ENCODE results near the gene NIPAL3.

Gene NIPAL3

DNA sequence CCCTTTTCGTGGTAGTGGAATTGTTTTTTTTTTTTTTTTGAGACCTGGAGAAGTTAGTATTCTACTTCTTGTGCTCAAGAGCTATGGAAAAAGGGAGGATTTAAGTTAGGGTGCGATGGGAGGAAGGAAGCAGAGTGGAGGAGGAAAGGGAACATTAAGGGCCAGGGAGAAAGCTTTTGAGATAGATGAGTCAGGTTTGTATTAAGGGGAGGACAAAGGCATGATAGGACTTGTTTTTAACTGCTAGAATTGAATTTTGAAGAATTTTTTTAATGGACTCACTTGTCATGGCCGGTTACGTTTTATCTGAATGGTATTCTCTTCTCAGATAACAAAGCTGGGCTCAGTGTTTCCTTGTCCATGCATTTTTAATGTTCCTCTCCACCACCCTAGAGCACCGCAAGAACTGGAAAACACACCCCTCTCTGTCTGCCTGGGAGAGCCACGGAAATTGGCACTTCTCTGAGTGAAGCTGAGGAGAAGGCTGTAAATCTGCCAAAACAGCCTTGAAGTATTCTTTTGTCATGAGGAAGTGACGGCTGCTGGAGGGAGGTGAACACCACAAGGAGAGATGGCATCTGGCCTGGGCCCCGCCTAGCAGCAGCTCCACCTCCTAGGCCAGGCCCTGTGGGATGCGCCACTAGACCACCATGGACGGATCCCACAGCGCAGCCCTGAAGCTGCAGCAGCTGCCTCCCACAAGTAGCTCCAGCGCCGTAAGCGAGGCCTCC is 3.5 kb downstream of the NIPAL3 start:
- no peak for DNase-seq (ENCODE audit: insufficient read length, low spot score)
- no peak for TF ChIP-seq PAX5 (IDR thresholded peaks at IDR 0.05; ENCODE audit: insufficient read depth, low read length, severe bottlenecking)
- no peak for TF ChIP-seq POU2F2 (IDR thresholded peaks at IDR 0.05; ENCODE audit: low read depth, low read length)
- TF ChIP-seq POLR2AphosphoS5 (IDR thresholded peaks at IDR 0.05; ENCODE audit: low read depth, low read length): no peak
- TF ChIP-seq POLR2A (IDR thresholded peaks at IDR 0.05; ENCODE audit: low read depth, low read length): no peak
- TF ChIP-seq TAF1 (IDR thresholded peaks at IDR 0.05; ENCODE audit: low read depth, low read length): no peak
- TF ChIP-seq SPI1 (IDR thresholded peaks at IDR 0.05; ENCODE audit: low read depth, low read length): no peak
- no peak for FAIRE-seq

DNA sequence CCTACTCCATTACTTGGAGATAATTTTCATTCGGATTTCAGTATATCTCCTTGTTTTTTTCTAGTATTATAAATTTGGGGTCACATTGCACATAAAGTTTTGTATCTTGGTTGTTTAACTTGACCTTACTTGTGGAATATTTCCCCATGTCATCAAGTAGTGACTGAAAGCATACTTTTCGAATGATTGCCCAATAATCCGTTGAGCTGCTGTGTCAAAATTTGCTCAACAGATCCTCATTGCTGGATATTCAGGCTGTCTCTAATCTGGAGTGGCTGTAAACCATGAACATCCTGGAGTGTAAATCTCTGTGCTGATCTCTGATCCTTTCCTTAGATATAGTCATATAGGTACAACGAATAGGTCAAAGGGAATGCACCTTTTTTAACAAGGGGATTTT is 4.9 kb downstream of the NIPAL3 start:
- no peak for TF ChIP-seq POU2F2 (IDR thresholded peaks at IDR 0.05; ENCODE audit: low read depth, low read length)
- TF ChIP-seq SPI1 (IDR thresholded peaks at IDR 0.05; ENCODE audit: low read depth, low read length): no peak
- no peak for TF ChIP-seq POLR2A (IDR thresholded peaks at IDR 0.05; ENCODE audit: low read depth, low read length)
- TF ChIP-seq POLR2AphosphoS5 (IDR thresholded peaks at IDR 0.05; ENCODE audit: low read depth, low read length): no peak
- TF ChIP-seq PAX5 (IDR thresholded peaks at IDR 0.05; ENCODE audit: insufficient read depth, low read length, severe bottlenecking): no peak
- no peak for TF ChIP-seq TAF1 (IDR thresholded peaks at IDR 0.05; ENCODE audit: low read depth, low read length)
- FAIRE-seq (no peak), DNase-seq (ENCODE audit: insufficient read length, low spot score) (no peak)

- DNase-seq (ENCODE audit: insufficient read length, low spot score) (no peak), FAIRE-seq (no peak)
- TF ChIP-seq POU2F2 (IDR thresholded peaks at IDR 0.05; ENCODE audit: low read depth, low read length) (no peak), TAF1 (IDR thresholded peaks at IDR 0.05; ENCODE audit: low read depth, low read length) (no peak), POLR2A (IDR thresholded peaks at IDR 0.05; ENCODE audit: low read depth, low read length) (no peak)
Observed at GRCh38 chr1:24421502-24421901, 5.9 kb downstream of the NIPAL3 start.

DNA sequence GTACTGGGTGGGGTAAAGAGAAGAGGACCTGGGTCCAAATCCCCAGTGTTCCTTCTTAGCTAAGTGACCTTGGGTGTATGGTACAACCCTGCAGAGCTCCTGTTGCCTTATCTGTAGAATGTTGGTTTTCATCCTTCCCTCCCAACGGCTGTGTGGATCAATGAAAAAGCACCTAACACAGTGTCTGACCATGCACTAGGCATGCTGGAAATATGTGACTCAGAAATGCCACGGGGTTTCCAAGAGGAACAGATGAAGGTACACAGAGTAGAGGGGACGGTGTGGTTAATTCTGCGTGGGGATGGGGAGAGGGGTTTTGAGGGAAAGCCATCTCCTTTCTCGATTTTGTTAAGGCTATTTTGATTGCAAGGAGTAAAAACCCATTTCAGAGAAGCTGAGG is 8.6 kb downstream of the NIPAL3 start:
- FAIRE-seq (no peak), DNase-seq (ENCODE audit: insufficient read length, low spot score) (no peak)
- TF ChIP-seq POLR2AphosphoS5 (IDR thresholded peaks at IDR 0.05; ENCODE audit: low read depth, low read length): no peak
- TF ChIP-seq POU2F2 (IDR thresholded peaks at IDR 0.05; ENCODE audit: low read depth, low read length): no peak
- TF ChIP-seq SPI1 (IDR thresholded peaks at IDR 0.05; ENCODE audit: low read depth, low read length): no peak
- no peak for TF ChIP-seq TAF1 (IDR thresholded peaks at IDR 0.05; ENCODE audit: low read depth, low read length)
- no peak for TF ChIP-seq PAX5 (IDR thresholded peaks at IDR 0.05; ENCODE audit: insufficient read depth, low read length, severe bottlenecking)
- TF ChIP-seq POLR2A (IDR thresholded peaks at IDR 0.05; ENCODE audit: low read depth, low read length): no peak

GRCh38 chr1:24424990-24425389 is 9.4 kb downstream of the NIPAL3 start:
- FAIRE-seq: no peak
- no peak for DNase-seq (ENCODE audit: insufficient read length, low spot score)
- no peak for TF ChIP-seq SPI1 (IDR thresholded peaks at IDR 0.05; ENCODE audit: low read depth, low read length)
- TF ChIP-seq TAF1 (IDR thresholded peaks at IDR 0.05; ENCODE audit: low read depth, low read length): no peak
- TF ChIP-seq POLR2AphosphoS5 (IDR thresholded peaks at IDR 0.05; ENCODE audit: low read depth, low read length): no peak
- no peak for TF ChIP-seq POU2F2 (IDR thresholded peaks at IDR 0.05; ENCODE audit: low read depth, low read length)
- no peak for TF ChIP-seq PAX5 (IDR thresholded peaks at IDR 0.05; ENCODE audit: insufficient read depth, low read length, severe bottlenecking)
- no peak for TF ChIP-seq POLR2A (IDR thresholded peaks at IDR 0.05; ENCODE audit: low read depth, low read length)

DNA sequence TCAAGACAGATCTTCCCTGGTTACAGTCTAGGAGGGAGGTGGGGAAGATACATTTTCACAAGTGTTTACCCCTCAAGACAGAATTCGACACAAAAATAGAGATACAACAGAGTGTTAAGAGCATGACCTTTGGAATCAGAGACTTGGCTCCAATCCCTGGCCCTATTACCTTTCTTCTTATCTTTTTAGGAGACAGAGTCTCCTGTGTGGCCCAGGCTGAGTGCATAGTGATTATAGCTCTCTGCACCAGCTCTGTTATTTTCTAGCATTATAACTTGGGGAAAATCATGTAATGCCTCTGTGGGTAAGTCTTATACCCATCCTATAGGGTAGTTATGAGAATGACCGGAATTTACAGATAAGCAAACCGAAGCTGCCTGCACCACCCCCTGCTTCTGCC is 9.8 kb downstream of the NIPAL3 start:
- TF ChIP-seq POLR2AphosphoS5 (IDR thresholded peaks at IDR 0.05; ENCODE audit: low read depth, low read length) (no peak), TAF1 (IDR thresholded peaks at IDR 0.05; ENCODE audit: low read depth, low read length) (no peak), SPI1 (IDR thresholded peaks at IDR 0.05; ENCODE audit: low read depth, low read length) (no peak), POU2F2 (IDR thresholded peaks at IDR 0.05; ENCODE audit: low read depth, low read length) (no peak), PAX5 (IDR thresholded peaks at IDR 0.05; ENCODE audit: insufficient read depth, low read length, severe bottlenecking) (no peak), POLR2A (IDR thresholded peaks at IDR 0.05; ENCODE audit: low read depth, low read length) (no peak)
- DNase-seq (ENCODE audit: insufficient read length, low spot score) (no peak), FAIRE-seq (no peak)

DNA sequence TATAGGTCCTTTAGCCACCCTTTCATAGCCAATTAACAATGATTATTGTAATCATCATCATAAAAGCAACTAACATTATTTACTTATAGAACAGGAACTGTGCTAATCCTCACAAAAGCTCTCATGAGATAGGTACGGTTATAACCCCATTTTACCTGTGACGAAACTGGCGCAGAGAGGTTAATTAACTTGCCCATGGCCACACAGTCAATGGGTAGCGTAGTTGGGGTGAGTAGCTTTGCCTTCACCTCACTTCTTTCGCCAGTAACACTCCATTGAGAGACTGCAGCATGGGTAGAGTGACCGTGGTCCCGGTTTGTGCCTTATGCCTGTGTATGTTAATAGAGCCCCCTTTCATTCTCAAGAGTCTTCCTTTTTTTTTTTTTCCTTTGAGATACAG is 10.3 kb downstream of the NIPAL3 start:
- DNase-seq (ENCODE audit: insufficient read length, low spot score) (no peak), FAIRE-seq (no peak)
- TF ChIP-seq POLR2AphosphoS5 (IDR thresholded peaks at IDR 0.05; ENCODE audit: low read depth, low read length) (no peak), SPI1 (IDR thresholded peaks at IDR 0.05; ENCODE audit: low read depth, low read length) (no peak), POU2F2 (IDR thresholded peaks at IDR 0.05; ENCODE audit: low read depth, low read length) (no peak), POLR2A (IDR thresholded peaks at IDR 0.05; ENCODE audit: low read depth, low read length) (no peak), TAF1 (IDR thresholded peaks at IDR 0.05; ENCODE audit: low read depth, low read length) (no peak), PAX5 (IDR thresholded peaks at IDR 0.05; ENCODE audit: insufficient read depth, low read length, severe bottlenecking) (no peak)

- FAIRE-seq (no peak), DNase-seq (ENCODE audit: insufficient read length, low spot score) (no peak)
- no peak for TF ChIP-seq POLR2AphosphoS5 (IDR thresholded peaks at IDR 0.05; ENCODE audit: low read depth, low read length)
- no peak for TF ChIP-seq PAX5 (IDR thresholded peaks at IDR 0.05; ENCODE audit: insufficient read depth, low read length, severe bottlenecking)
- no peak for TF ChIP-seq POLR2A (IDR thresholded peaks at IDR 0.05; ENCODE audit: low read depth, low read length)
- TF ChIP-seq TAF1 (IDR thresholded peaks at IDR 0.05; ENCODE audit: low read depth, low read length): no peak
- no peak for TF ChIP-seq POU2F2 (IDR thresholded peaks at IDR 0.05; ENCODE audit: low read depth, low read length)
- TF ChIP-seq SPI1 (IDR thresholded peaks at IDR 0.05; ENCODE audit: low read depth, low read length): no peak
Observed at GRCh38 chr1:24426744-24427544, 11.3 kb downstream of the NIPAL3 start.

GRCh38 chr1:24427545-24427862 is 11.9 kb downstream of the NIPAL3 start:
- DNase-seq (ENCODE audit: insufficient read length, low spot score) (no peak), FAIRE-seq (no peak)
- TF ChIP-seq POU2F2 (IDR thresholded peaks at IDR 0.05; ENCODE audit: low read depth, low read length) (no peak), PAX5 (IDR thresholded peaks at IDR 0.05; ENCODE audit: insufficient read depth, low read length, severe bottlenecking) (no peak), POLR2A (IDR thresholded peaks at IDR 0.05; ENCODE audit: low read depth, low read length) (no peak), TAF1 (IDR thresholded peaks at IDR 0.05; ENCODE audit: low read depth, low read length) (no peak), POLR2AphosphoS5 (IDR thresholded peaks at IDR 0.05; ENCODE audit: low read depth, low read length) (no peak), SPI1 (IDR thresholded peaks at IDR 0.05; ENCODE audit: low read depth, low read length) (no peak)

All from GM12891 (cell line).